Effector CD4-positive, alpha-beta T cell (primary cell): ENCODE data around the gene VSIR.

Experiments
- DNase-seq: peaks from one replicate; pipeline ENCODE4 v3.0.0-alpha.2; 2020

Gene VSIR

GRCh38 chr10:71711052-71711623, 62.2 kb downstream of the VSIR start:
- DNase-seq = no peak

DNA sequence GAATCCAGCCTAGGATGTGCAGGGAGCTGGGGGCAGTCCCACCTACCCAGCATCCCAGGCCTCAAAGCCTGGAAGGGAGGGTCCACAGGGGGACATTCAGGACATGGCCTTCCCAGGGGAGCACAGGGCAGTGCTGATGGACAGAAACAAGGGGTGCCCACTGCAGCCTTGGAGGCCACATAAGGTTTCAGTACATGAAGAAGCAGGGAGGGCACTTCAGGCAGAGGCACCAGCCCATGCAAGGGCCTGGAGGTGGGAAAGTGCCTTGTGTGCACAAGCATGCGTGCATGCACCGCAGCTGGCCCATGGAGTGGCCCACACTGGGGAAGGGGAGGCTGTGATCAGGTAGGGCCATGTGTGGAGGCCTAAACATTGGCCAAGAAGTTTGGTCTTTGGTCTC, 62.8 kb downstream of the VSIR start:
- DNase-seq = no peak

GRCh38 chr10:71708897-71709882, 64.1 kb downstream of the VSIR start:
- DNase-seq = no peak

- DNase-seq = peak; percentile 50
Measured at GRCh38 chr10:71708301-71708703, 65.0 kb downstream of the VSIR start.

GRCh38 chr10:71707240-71707789, 66.0 kb downstream of the VSIR start:
- no peak for DNase-seq

- no peak for DNase-seq
Measured at GRCh38 chr10:71706216-71707121, 66.9 kb downstream of the VSIR start.

DNA sequence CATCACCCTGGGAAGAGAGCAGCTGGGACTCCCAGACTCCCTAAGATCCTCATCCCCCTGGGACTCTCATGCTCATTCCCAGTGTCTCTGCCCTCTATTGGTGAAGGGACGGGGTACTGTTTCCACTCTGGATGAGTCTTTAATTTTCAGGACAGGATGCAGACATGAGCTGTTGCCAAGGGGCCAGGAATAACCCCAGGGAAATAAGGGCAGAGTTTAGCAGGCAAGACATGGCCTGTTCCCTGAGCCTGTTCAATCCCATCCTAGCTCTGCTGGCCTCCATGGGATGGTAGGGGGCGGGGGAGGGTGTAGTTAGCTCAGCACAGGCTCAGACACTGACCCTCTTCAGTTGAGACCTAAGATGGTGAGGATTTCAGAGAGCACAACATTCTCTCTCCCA, 67.7 kb downstream of the VSIR start:
- no peak for DNase-seq

- DNase-seq = no peak
Measured at GRCh38 chr10:71704816-71705215, 68.5 kb downstream of the VSIR start.

DNA sequence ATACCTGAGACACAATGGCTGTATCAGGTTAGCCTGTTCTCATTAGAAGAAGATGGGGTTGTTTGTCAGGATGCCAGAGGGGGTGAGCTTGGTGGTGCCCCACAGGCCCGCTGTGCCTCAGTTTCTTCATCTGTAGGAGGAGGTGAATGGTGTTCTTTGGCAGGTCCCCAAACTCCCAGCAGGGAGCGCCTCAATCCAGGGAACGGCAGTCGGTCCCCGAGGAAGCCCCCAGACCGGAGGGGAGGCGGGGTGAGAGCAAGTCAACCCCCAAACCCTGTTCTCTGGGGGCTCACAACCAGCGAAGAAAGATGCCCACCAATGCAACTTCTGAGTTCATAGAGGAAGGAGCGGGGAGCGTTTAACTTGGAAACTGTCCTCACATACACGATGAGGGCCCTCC, 69.7 kb downstream of the VSIR start:
- no peak for DNase-seq

GRCh38 chr10:71701496-71702132, 71.7 kb downstream of the VSIR start:
- DNase-seq = no peak

DNA sequence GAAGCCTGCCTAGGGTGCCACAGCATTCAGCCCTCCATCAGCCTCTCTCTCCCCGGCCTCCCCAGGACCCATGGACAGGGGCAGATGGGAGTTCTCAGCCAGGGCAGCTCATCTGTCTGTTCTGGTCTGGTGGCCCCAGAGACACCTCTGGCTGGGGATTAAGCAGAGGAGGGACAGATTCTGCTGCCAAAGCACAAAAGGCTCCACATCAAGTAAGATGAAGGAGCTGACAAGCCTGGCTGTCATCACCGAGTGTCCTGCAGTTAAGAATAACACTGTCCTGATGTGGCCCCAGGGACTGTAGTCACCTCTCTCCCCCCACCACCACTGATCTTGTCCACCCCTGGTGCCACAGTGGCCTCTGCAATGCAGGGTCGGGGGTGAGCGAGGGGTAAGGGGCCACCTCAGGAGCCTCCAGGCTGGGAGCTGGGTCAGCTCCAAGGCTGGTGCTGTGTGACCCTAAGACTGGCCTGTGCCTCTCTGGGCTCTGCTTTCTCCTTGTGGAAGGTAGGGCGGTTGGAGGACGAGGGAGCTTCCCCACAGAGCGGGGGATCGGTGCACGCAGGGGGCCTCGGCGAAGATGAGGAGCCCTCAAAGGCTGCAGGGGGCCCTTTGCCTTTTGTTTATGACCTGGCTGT, 72.5 kb downstream of the VSIR start:
- no peak for DNase-seq

- DNase-seq = no peak
Measured at GRCh38 chr10:71698737-71699136, 74.6 kb downstream of the VSIR start.

DNA sequence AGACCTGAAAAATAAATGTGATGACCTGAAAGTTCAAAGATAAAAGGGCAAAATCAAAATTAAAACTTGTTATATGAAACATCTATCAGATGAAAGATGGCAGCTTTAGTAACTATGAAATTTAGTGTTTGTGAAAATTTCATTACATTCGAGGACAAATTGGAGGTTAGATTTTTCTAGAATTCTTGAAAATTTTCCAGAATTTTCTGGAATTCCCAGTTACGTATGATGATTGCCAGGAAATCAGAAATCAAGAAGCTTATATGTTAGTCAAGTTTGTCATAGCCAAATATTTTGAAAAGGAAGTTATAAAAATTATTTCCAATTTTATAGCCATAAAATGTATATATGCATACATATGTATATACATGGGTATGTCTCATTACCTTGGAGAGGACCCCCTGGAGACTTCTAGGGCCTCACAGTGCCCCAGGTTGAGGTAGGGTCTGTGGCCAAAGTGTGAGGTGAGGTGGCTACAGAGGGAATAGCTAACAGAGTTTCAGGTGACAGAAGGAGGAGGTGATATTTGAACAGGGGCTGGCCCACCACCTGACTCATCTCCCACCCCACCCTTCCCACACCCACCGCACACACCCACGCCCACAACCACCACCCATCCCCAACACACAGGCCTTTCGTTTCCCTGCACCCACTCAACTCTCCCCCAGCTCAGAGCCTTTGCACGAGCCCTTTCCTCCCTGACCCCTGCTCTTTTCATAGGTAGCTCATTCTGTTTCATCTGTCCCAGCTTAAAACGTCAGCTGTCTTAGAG, 75.2 kb downstream of the VSIR start:
- DNase-seq = no peak
